IPS DF 4.7 (cell line): ENCODE results near the gene CDH13.

Source experiments
- DNase-seq: peaks from one replicate; pipeline ENCODE4 v3.0.0-alpha.2; 2013; ENCODE audit warnings: low spot score; ENCODE audit errors: extremely low read depth

Gene CDH13

GRCh38 chr16:83818276-83818675 lies 1191.5 kb downstream of the CDH13 start:
- DNase-seq: no peak

GRCh38 chr16:83819361-83819760 lies 1192.6 kb downstream of the CDH13 start:
- DNase-seq: no peak

GRCh38 chr16:83826146-83826913 lies 1199.6 kb downstream of the CDH13 start:
- DNase-seq: no peak

GRCh38 chr16:83830091-83830768 lies 1203.5 kb downstream of the CDH13 start:
- no peak for DNase-seq

GRCh38 chr16:83830769-83831455 lies 1204.1 kb downstream of the CDH13 start:
- no peak for DNase-seq

- no peak for DNase-seq
Measured at GRCh38 chr16:83831456-83831987, 1204.8 kb downstream of the CDH13 start.

GRCh38 chr16:83833921-83834320 lies 1207.2 kb downstream of the CDH13 start:
- DNase-seq: no peak

- no peak for DNase-seq
Measured at GRCh38 chr16:83835586-83836566, 1209.1 kb downstream of the CDH13 start.

- DNase-seq: no peak
Measured at GRCh38 chr16:83837566-83837965, 1210.8 kb downstream of the CDH13 start.

GRCh38 chr16:83838151-83838550 lies 1211.4 kb downstream of the CDH13 start:
- DNase-seq: no peak

- DNase-seq: no peak
Measured at GRCh38 chr16:83839561-83839960, 1212.8 kb downstream of the CDH13 start.

GRCh38 chr16:83840060-83840617 lies 1213.4 kb downstream of the CDH13 start:
- no peak for DNase-seq

- DNase-seq: no peak
Measured at GRCh38 chr16:83842291-83842690, 1215.5 kb downstream of the CDH13 start.

GRCh38 chr16:83842756-83843507 lies 1216.2 kb downstream of the CDH13 start:
- no peak for DNase-seq

GRCh38 chr16:83843657-83844056 lies 1216.9 kb downstream of the CDH13 start:
- DNase-seq: no peak

GRCh38 chr16:83845263-83845662 lies 1218.5 kb downstream of the CDH13 start:
- DNase-seq: no peak

- no peak for DNase-seq
Measured at GRCh38 chr16:83847371-83848225, 1220.8 kb downstream of the CDH13 start.

- no peak for DNase-seq
Measured at GRCh38 chr16:83849421-83849820, 1222.7 kb downstream of the CDH13 start.
